GM21529 (cell line): Measurements from ENCODE around the gene PHLDB2.
A peak's percentile ranks its signal among the peaks of the same experiment; 100 is the strongest.

ENCODE experiments used
- ATAC-seq: cut with Tn5 transposase; IDR thresholded peaks from one replicate; pipeline ENCODE4 v1.9.1; 2021; ENCODE audit not compliant: unreplicated experiment

PHLDB2 gene

DNA sequence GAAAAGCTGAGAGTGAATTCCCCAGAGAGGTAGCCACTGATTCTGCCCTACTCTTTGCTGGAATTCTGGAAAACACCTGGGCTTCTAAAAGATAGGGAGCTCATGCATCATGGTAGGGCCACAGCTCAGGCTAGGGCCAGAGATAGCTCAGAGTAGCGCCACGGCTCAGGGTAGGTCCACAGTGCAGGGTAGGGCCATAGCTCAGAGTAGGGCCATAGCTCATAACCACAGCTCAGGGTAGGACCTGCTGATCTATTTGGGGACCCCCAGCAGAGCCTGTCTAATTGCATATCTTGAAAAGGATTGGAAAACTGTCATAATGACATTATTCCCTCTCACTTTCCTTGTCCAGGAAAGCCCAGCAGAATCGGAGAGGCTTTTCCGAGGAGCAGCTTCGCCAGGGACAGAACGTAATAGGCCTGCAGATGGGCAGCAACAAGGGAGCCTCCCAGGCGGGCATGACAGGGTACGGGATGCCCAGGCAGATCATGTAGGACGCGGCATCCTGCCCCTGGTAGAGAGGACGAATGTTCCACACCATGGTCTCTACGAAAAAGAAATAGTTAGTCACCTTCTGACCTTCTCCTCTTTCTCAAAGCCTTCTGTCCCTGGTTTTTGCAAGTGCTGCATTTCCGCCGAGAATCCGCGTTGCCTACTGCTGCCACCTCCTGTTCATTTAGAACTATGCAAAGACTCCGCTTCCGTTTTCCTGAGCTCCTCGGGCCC is 154.2 kb downstream of the PHLDB2 start:
- peak; percentile 87 for ATAC-seq

DNA sequence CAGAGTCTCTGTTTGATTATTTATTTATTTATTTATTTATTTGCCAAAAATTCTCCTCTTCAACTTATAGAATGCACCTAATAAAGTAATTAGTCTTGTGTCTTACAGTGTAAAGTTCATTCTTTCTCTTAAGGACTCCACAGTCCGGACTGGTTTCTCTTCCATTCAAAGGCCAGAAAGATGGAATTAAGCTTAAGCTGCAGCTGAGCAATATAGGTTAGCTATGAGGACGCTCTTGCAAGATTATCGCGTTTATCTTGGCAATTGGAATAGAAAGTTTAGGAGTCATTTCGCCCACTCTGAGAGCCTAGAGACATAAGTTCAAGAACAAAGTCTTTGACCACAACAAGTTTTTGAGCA is 154.7 kb downstream of the PHLDB2 start:
- peak; percentile 26 for ATAC-seq

DNA sequence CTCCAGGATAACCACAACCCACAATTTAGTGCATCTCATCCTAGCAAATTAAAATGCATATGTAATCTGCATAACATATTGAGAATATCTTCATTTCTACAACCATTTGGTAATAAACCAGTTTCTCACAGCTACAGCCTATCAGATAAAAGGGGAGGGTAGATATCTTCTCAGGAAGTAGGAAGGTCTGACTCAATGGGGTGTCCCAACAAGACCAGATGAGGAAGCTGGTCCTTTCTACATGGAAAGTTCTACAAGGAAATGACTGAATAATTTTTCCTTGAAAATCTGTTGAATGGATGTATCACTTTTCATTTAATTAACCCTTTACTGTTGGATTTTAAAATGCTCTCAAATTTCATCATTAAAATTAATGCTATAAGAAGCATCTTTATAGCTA is 158.0 kb downstream of the PHLDB2 start:
- no peak for ATAC-seq

DNA sequence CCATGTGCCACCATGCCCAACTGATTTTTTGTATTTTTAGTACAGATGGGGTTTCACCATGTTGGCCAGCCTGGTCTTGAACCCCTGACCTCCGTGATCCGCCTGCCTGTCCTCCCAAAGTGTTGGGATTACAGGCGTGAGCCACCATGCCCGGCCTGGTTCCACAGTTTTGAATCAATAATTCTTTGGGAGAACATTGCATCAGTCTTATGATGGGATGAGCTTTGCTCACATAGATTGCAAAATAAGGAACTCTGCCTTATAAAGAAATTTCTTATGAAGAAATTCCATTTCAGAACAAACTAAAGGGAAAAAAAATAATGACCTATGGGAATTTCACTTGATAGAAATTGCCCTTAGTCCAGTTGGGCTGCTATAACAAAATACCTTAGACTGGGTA is 159.6 kb downstream of the PHLDB2 start:
- no peak for ATAC-seq

DNA sequence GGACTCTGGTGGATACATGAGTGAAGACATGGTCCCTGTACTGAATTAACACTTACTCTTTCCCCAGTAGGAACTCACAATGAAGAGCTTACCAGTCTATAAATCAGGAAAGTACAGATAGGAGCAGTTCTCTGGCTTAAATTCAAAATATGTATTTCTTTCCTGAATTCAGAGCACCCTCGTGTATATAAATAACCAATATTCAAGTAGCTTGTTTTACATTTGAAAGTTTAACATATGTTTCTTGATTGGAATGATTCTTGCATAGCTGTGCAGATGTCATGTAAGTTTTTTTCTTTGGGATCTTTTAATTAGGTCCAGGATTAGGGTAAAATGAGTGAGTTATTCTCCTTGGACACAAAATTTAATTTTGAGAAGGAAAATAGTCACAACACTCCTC is 160.7 kb downstream of the PHLDB2 start:
- no peak for ATAC-seq

DNA sequence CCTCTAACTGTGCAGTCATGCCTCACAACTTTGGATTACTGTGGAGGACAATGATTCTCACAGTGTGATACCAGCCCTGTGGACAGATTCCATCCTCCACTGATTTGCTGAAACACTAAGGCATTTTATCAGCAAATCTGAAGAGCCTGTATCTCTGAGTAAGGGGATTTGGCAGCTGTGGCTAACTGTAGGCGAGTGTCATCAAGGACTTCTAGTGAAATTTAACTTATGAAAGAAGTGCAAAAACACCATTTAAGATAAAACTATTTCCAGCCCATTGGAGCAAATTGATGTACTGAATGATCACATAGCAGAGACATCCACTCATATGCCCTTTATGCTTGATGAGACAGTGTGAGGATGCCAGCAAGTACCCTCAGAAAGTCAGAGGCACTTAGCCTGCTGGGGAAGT is 161.6 kb downstream of the PHLDB2 start:
- no peak for ATAC-seq
